HepG2 (cell line): Measurements from ENCODE around the gene ATP6V0A1. TPM values are rescaled to one million over a fixed set of nuclear protein-coding genes. Genes with fewer than 3 reads are reported as not detected.

Source experiments
- ARNT2 ChIP-seq: sonication (generic); formaldehyde crosslinking; IDR thresholded peaks from 2 replicates; pipeline ENCODE4 v1.8.0; 2022; ENCODE audit warnings: mild to moderate bottlenecking, low read depth, missing genetic modification reagents, moderate library complexity
- DMTF1 ChIP-seq: sonication (generic); formaldehyde crosslinking; IDR thresholded peaks from 2 replicates; pipeline ENCODE4 v1.4.0; 2020; ENCODE audit warnings: mild to moderate bottlenecking, missing genetic modification reagents
- EEA1 ChIP-seq: sonication (generic); formaldehyde crosslinking; IDR thresholded peaks from 2 replicates; pipeline ENCODE4 v1.5.1; 2020; ENCODE audit warnings: mild to moderate bottlenecking, missing genetic modification reagents, borderline replicate concordance
- GZF1 ChIP-seq: sonication (generic); formaldehyde crosslinking; IDR thresholded peaks from 2 replicates; pipeline ENCODE4 v1.5.1; 2020; ENCODE audit warnings: mild to moderate bottlenecking, missing genetic modification reagents
- HMGXB4 ChIP-seq, 2 experiments: sonication (generic) in 1 of 2; formaldehyde crosslinking in 1 of 2; IDR thresholded peaks; 2 replicates each; pipeline versions ENCODE4 v1.4.0 to v1.6.1; 2018 to 2020; ENCODE audit warnings: missing genetic modification reagents in 2 of 2, borderline replicate concordance in 1 of 2, low read depth in 1 of 2, mild to moderate bottlenecking in 1 of 2, missing biosample characterization in 1 of 2
- HNRNPUL1 ChIP-seq: fragments of 200-400 bp; formaldehyde crosslinking; IDR thresholded peaks from 2 replicates; pipeline ENCODE4 v1.6.1; 2017; ENCODE audit warnings: low read depth, mild to moderate bottlenecking, low read length, moderate library complexity
- MAX ChIP-seq: IDR thresholded peaks from 2 replicates; pipeline ENCODE4 v1.6.1; 2012; ENCODE audit warnings: inconsistent platforms
- NFYB ChIP-seq: sonication (generic); formaldehyde crosslinking; IDR thresholded peaks from 2 replicates; pipeline ENCODE4 v1.4.0; 2020; ENCODE audit warnings: missing genetic modification reagents
- PHF5A ChIP-seq: IDR thresholded peaks from one replicate; pipeline ENCODE4 v1.6.1; 2018; ENCODE audit warnings: low read depth, missing genetic modification reagents; ENCODE audit not compliant: unreplicated experiment
- RARA ChIP-seq: IDR thresholded peaks from 2 replicates; pipeline ENCODE4 v1.6.1; 2016; ENCODE audit warnings: missing genetic modification reagents, missing compliant biosample characterization
- RCOR2 ChIP-seq: IDR thresholded peaks from 2 replicates; pipeline ENCODE4 v1.6.1; 2016; ENCODE audit warnings: missing biosample characterization, missing genetic modification reagents
- RXRA ChIP-seq: sonication (generic); formaldehyde crosslinking; IDR thresholded peaks from 2 replicates; pipeline ENCODE4 v1.5.1; 2020; ENCODE audit warnings: missing genetic modification reagents
- ZBTB2 ChIP-seq: sonication (generic); formaldehyde crosslinking; IDR thresholded peaks from 2 replicates; pipeline ENCODE4 v1.8.0; 2022; ENCODE audit warnings: low read depth, missing genetic modification reagents
- ZBTB49 ChIP-seq: sonication (generic); formaldehyde crosslinking; IDR thresholded peaks from 2 replicates; pipeline ENCODE4 v1.4.0; 2020; ENCODE audit warnings: missing genetic modification reagents, borderline replicate concordance
- ZFAT ChIP-seq: sonication (generic); formaldehyde crosslinking; conservative IDR thresholded peaks from 2 replicates; pipeline ENCODE4 v1.8.1; 2023; ENCODE audit warnings: missing genetic modification reagents, inconsistent platforms
- ZNF256 ChIP-seq: sonication (generic); formaldehyde crosslinking; conservative IDR thresholded peaks from 2 replicates; pipeline ENCODE4 v1.4.0; 2020; ENCODE audit warnings: missing genetic modification reagents
- ZNF280B ChIP-seq: sonication (generic); formaldehyde crosslinking; IDR thresholded peaks from 2 replicates; pipeline ENCODE4 v1.5.0; 2020; ENCODE audit warnings: missing genetic modification reagents, mild to moderate bottlenecking, borderline replicate concordance
- ZNF556 ChIP-seq: sonication (generic); formaldehyde crosslinking; IDR thresholded peaks from 2 replicates; pipeline ENCODE4 v1.4.0; 2020; ENCODE audit warnings: mild to moderate bottlenecking, missing genetic modification reagents, borderline replicate concordance
- ZNF790 ChIP-seq: sonication (generic); formaldehyde crosslinking; IDR thresholded peaks from 2 replicates; pipeline ENCODE4 v1.8.0; 2022; ENCODE audit warnings: missing genetic modification reagents, mild to moderate bottlenecking, borderline replicate concordance
- ZNF83 ChIP-seq: sonication (generic); formaldehyde crosslinking; IDR thresholded peaks from 2 replicates; pipeline ENCODE4 v1.4.0; 2020; ENCODE audit warnings: missing genetic modification reagents, mild to moderate bottlenecking, borderline replicate concordance
- polyA plus RNA-seq, 8 experiments: library from polyadenylated mRNA; depleted of rRNA in 3 of 8; stranded (reverse) in 7 of 8; unstranded in 1 of 8; fragments of >200 nt; fragmentation: Illumina TruSeq in 4 of 8; extraction: Trizol in 4 of 8; gene quantifications; 2 replicates each; pipeline versions ENCODE4 v1.2.1 to v1.2.3, GENCODE V29; 2011 to 2016; ENCODE audit warnings: low read depth in 4 of 8, missing spikeins in 1 of 8, mixed read lengths in 1 of 8; ENCODE audit not compliant: insufficient read depth in 1 of 8
- total RNA-seq, 5 experiments: library from RNA; depleted of rRNA; stranded (reverse); fragments of >200 nt; fragmentation: Illumina TruSeq; extraction: Trizol; gene quantifications; 2 replicates each; pipeline ENCODE4 v1.2.3, GENCODE V29; 2016; ENCODE audit warnings: low read depth in 1 of 5

ATP6V0A1 gene
- total and polyA plus RNA-seq, 2 of the 13 experiments (the other 11 are each of a cell fraction or from before 2014, with no cell fraction given) = 27.9 to 54.1 TPM

GRCh38 chr17:42530952-42531454 is 72.3 kb downstream of the ATP6V0A1 start (continued):
- no peak; the same call in 1 of the 2 replicates for TF ChIP-seq ZNF83 (CRISPR knock-in tag)
- peak; percentile 75 for TF ChIP-seq MAX
- no peak for TF ChIP-seq GZF1 (CRISPR knock-in tag)
- peak; percentile 85 for TF ChIP-seq ZNF556 (CRISPR knock-in tag)
- no peak for TF ChIP-seq DMTF1 (CRISPR knock-in tag)
- 0 out of 2 replicates have a peak, but pooled peaks have one; percentile 47 for TF ChIP-seq RCOR2
- TF ChIP-seq ZNF256 = no peak
- peak; percentile 88 for TF ChIP-seq PHF5A (CRISPR knock-in tag)
- 0 out of 2 replicates have a peak, but pooled peaks have one; percentile 74 for TF ChIP-seq ZNF280B (CRISPR knock-in tag)
- peak; percentile 12; the same call in 1 of the 2 replicates for TF ChIP-seq NFYB
- TF ChIP-seq RARA (CRISPR knock-in tag) = peak; percentile 97
- TF ChIP-seq HMGXB4 (CRISPR knock-in tag; IDR thresholded peaks at IDR 0.05; ENCODE audit: borderline replicate concordance in 1 of 2, low read depth in 1 of 2) = peak; percentile 10 to 53; a peak in 2 of 4 replicates
- TF ChIP-seq ZNF790 (CRISPR knock-in tag) = no peak
- TF ChIP-seq RXRA (CRISPR knock-in tag) = peak; percentile 95
- TF ChIP-seq ZBTB49 = no peak
- no peak for TF ChIP-seq ZFAT (CRISPR knock-in tag)
- no peak for TF ChIP-seq HNRNPUL1
- TF ChIP-seq ZBTB2 (CRISPR knock-in tag) = no peak
- no peak for TF ChIP-seq ARNT2
- 0 out of 2 replicates have a peak, but pooled peaks have one; percentile 55 for TF ChIP-seq EEA1
